ENCODE measurements around the gene NACC1.

The NACC1 gene

GRCh38 chr19:13100031-13100588, 18.0 kb upstream of the NACC1 start:
- no peak for DNase-seq (ENCODE audit: low spot score)

GRCh38 chr19:13100841-13101589, 17.0 kb upstream of the NACC1 start:
- no peak for DNase-seq (ENCODE audit: low spot score)

- DNase-seq (ENCODE audit: low spot score), result no peak
Observed at GRCh38 chr19:13101590-13102415, 16.3 kb upstream of the NACC1 start.

- DNase-seq (ENCODE audit: low spot score), result no peak
Observed at GRCh38 chr19:13102416-13102665, 15.7 kb upstream of the NACC1 start.

- peak; percentile 82 for DNase-seq (ENCODE audit: low spot score)
Observed at GRCh38 chr19:13102666-13103580, 15.1 kb upstream of the NACC1 start, which contains the start of gene LYL1. Gene LYL1, minus strand, starts transcription at chr19:13102858. Its CDS starts 1,687 bp downstream, at chr19:13101171.

- no peak for DNase-seq (ENCODE audit: low spot score)
Observed at GRCh38 chr19:13103581-13104359, 14.3 kb upstream of the NACC1 start.

GRCh38 chr19:13104360-13104847, 13.7 kb upstream of the NACC1 start:
- peak; percentile 67 for DNase-seq (ENCODE audit: low spot score)

- DNase-seq (ENCODE audit: low spot score), result no peak
Observed at GRCh38 chr19:13104848-13105711, 13.0 kb upstream of the NACC1 start.

- DNase-seq (ENCODE audit: low spot score), result no peak
Observed at GRCh38 chr19:13109361-13110098, 8.5 kb upstream of the NACC1 start.

- DNase-seq (ENCODE audit: low spot score), result no peak
Observed at GRCh38 chr19:13110099-13110610, 7.9 kb upstream of the NACC1 start.

GRCh38 chr19:13112555-13112954, 5.5 kb upstream of the NACC1 start:
- DNase-seq (ENCODE audit: low spot score), result no peak

GRCh38 chr19:13115936-13116281, 2.2 kb upstream of the NACC1 start:
- no peak for DNase-seq (ENCODE audit: low spot score)

- DNase-seq (ENCODE audit: low spot score), result peak; percentile 95
Observed at GRCh38 chr19:13116282-13117175, 1.5 kb upstream of the NACC1 start, which contains the start of gene TRMT1. Gene TRMT1, minus strand, starts transcription at chr19:13116740. Its CDS starts 341 bp downstream, at chr19:13116399.

- DNase-seq (ENCODE audit: low spot score), result no peak
Observed at GRCh38 chr19:13117176-13117771, 790 bp upstream of the NACC1 start.

GRCh38 chr19:13118424-13119193, 545 bp downstream of the NACC1 start:
- peak; percentile 64 for DNase-seq (ENCODE audit: low spot score)

- no peak for DNase-seq (ENCODE audit: low spot score)
Observed at GRCh38 chr19:13119627-13120026, 1.6 kb downstream of the NACC1 start.

- no peak for DNase-seq (ENCODE audit: low spot score)
Observed at GRCh38 chr19:13120031-13120430, 2.0 kb downstream of the NACC1 start.

Data from AG08396 (cell line).